HepG2 (cell line): Measurements from ENCODE around the gene PIEZO1. TPM values are rescaled to one million over a fixed set of nuclear protein-coding genes. Genes with fewer than 3 reads are reported as not detected.

Source experiments
- MAFK ChIP-seq, 2 experiments: IDR thresholded peaks in 1 of 2; conservative IDR thresholded peaks in 1 of 2; 2 replicates each; pipeline ENCODE4 v1.6.1; 2011; ENCODE audit warnings: improper control_type of control experiment in 2 of 2, low read length in 2 of 2
- MED1 ChIP-seq: sonication (generic); formaldehyde crosslinking; IDR thresholded peaks from 2 replicates; pipeline ENCODE4 v1.4.0; 2020; ENCODE audit warnings: missing genetic modification reagents
- PAX8 ChIP-seq: sonication (generic); formaldehyde crosslinking; IDR thresholded peaks from 2 replicates; pipeline ENCODE4 v1.8.0; 2022; ENCODE audit warnings: mild to moderate bottlenecking, missing genetic modification reagents, borderline replicate concordance
- RARG ChIP-seq: sonication (generic); formaldehyde crosslinking; IDR thresholded peaks from 2 replicates; pipeline ENCODE4 v1.4.0; 2020; ENCODE audit warnings: low read depth, mild to moderate bottlenecking, missing genetic modification reagents
- RBM22 ChIP-seq: fragments of 200-400 bp; formaldehyde crosslinking; optimal IDR thresholded peaks from 2 replicates; pipeline ENCODE3; 2017; ENCODE audit warnings: mild to moderate bottlenecking, low read length, moderate library complexity
- TEF ChIP-seq: sonication (generic); formaldehyde crosslinking; IDR thresholded peaks from 2 replicates; pipeline ENCODE4 v1.5.0; 2020; ENCODE audit warnings: missing genetic modification reagents
- THRA ChIP-seq: sonication (generic); formaldehyde crosslinking; IDR thresholded peaks from 2 replicates; pipeline ENCODE4 v1.4.0; 2020; ENCODE audit warnings: missing genetic modification reagents, borderline replicate concordance
- YY1 ChIP-seq: IDR thresholded peaks from 2 replicates; pipeline ENCODE4 v1.6.1; 2011; ENCODE audit warnings: low read length, low read depth, moderate library complexity, mild to moderate bottlenecking; ENCODE audit not compliant: insufficient read depth, insufficient replicate concordance
- ZC3H4 ChIP-seq: sonication (generic); formaldehyde crosslinking; IDR thresholded peaks from 2 replicates; pipeline ENCODE4 v1.4.0; 2020; ENCODE audit warnings: missing genetic modification reagents, borderline replicate concordance
- ZNF30 ChIP-seq: sonication (generic); formaldehyde crosslinking; IDR thresholded peaks from 2 replicates; pipeline ENCODE4 v1.5.0; 2020; ENCODE audit warnings: mild to moderate bottlenecking, missing genetic modification reagents
- ZNF34 ChIP-seq: sonication (generic); formaldehyde crosslinking; IDR thresholded peaks from 2 replicates; pipeline ENCODE4 v1.4.0; 2020; ENCODE audit warnings: mild to moderate bottlenecking, missing genetic modification reagents, borderline replicate concordance
- ZNF367 ChIP-seq: sonication (generic); formaldehyde crosslinking; IDR thresholded peaks from 2 replicates; pipeline ENCODE4 v1.4.0; 2020; ENCODE audit warnings: missing genetic modification reagents, borderline replicate concordance
- ZNF687 ChIP-seq: sonication (generic); formaldehyde crosslinking; IDR thresholded peaks from 2 replicates; pipeline ENCODE4 v1.5.1; 2020; ENCODE audit warnings: mild to moderate bottlenecking, missing genetic modification reagents, moderate library complexity
- ZNF740 ChIP-seq: sonication (generic); formaldehyde crosslinking; IDR thresholded peaks from 2 replicates; pipeline ENCODE4 v1.4.0; 2020; ENCODE audit warnings: missing genetic modification reagents
- polyA plus RNA-seq, 8 experiments: library from polyadenylated mRNA; depleted of rRNA in 3 of 8; stranded (reverse) in 7 of 8; unstranded in 1 of 8; fragments of >200 nt; fragmentation: Illumina TruSeq in 4 of 8; extraction: Trizol in 4 of 8; gene quantifications; 2 replicates each; pipeline versions ENCODE4 v1.2.1 to v1.2.3, GENCODE V29; 2011 to 2016; ENCODE audit warnings: low read depth in 4 of 8, missing spikeins in 1 of 8, mixed read lengths in 1 of 8; ENCODE audit not compliant: insufficient read depth in 1 of 8
- total RNA-seq, 5 experiments: library from RNA; depleted of rRNA; stranded (reverse); fragments of >200 nt; fragmentation: Illumina TruSeq; extraction: Trizol; gene quantifications; 2 replicates each; pipeline ENCODE4 v1.2.3, GENCODE V29; 2016; ENCODE audit warnings: low read depth in 1 of 5
- TF ChIP-seq, protein P1 (sequence below): sonication (generic); formaldehyde crosslinking; IDR thresholded peaks from 2 replicates; pipeline ENCODE4 v1.4.0; 2020; ENCODE audit warnings: missing genetic modification reagents
- TF ChIP-seq, protein P2 (sequence below): IDR thresholded peaks from 2 replicates; pipeline ENCODE4 v1.6.1; 2012; ENCODE audit warnings: low read depth, low read length, improper control_type of control experiment

The PIEZO1 gene
- total and polyA plus RNA-seq, 2 of the 13 experiments (the other 11 are each of a cell fraction or from before 2014, with no cell fraction given): 67.9 to 85.0 TPM

DNA sequence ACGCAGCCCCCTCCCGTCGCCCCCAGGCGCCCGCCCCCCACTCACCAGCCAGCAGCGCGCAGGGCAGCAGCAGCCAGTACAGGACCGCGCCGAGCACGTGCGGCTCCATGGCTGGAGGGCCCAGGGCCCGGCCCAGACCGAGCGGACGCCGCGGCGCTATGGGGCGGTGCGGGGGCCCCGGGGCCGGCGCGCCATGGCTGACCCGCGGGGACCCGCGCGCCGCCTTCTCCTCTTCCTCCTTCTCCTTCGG, 239 bp downstream of the PIEZO1 start (continued):
- TF ChIP-seq, protein P1, sequence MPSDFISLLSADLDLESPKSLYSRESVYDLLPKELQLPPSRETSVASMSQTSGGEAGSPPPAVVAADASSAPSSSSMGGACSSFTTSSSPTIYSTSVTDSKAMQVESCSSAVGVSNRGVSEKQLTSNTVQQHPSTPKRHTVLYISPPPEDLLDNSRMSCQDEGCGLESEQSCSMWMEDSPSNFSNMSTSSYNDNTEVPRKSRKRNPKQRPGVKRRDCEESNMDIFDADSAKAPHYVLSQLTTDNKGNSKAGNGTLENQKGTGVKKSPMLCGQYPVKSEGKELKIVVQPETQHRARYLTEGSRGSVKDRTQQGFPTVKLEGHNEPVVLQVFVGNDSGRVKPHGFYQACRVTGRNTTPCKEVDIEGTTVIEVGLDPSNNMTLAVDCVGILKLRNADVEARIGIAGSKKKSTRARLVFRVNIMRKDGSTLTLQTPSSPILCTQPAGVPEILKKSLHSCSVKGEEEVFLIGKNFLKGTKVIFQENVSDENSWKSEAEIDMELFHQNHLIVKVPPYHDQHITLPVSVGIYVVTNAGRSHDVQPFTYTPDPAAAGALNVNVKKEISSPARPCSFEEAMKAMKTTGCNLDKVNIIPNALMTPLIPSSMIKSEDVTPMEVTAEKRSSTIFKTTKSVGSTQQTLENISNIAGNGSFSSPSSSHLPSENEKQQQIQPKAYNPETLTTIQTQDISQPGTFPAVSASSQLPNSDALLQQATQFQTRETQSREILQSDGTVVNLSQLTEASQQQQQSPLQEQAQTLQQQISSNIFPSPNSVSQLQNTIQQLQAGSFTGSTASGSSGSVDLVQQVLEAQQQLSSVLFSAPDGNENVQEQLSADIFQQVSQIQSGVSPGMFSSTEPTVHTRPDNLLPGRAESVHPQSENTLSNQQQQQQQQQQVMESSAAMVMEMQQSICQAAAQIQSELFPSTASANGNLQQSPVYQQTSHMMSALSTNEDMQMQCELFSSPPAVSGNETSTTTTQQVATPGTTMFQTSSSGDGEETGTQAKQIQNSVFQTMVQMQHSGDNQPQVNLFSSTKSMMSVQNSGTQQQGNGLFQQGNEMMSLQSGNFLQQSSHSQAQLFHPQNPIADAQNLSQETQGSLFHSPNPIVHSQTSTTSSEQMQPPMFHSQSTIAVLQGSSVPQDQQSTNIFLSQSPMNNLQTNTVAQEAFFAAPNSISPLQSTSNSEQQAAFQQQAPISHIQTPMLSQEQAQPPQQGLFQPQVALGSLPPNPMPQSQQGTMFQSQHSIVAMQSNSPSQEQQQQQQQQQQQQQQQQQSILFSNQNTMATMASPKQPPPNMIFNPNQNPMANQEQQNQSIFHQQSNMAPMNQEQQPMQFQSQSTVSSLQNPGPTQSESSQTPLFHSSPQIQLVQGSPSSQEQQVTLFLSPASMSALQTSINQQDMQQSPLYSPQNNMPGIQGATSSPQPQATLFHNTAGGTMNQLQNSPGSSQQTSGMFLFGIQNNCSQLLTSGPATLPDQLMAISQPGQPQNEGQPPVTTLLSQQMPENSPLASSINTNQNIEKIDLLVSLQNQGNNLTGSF (CRISPR knock-in tag): peak; percentile 78; the same call in 1 of the 2 replicates
- TF ChIP-seq TEF (peak; percentile 64; the same call in 1 of the 2 replicates), ZNF367 (CRISPR knock-in tag) (no peak; the same call in 1 of the 2 replicates), MAFK (conservative IDR thresholded peaks at IDR 0.05 in 1 of 2, IDR thresholded peaks at IDR 0.05 in 1 of 2; ENCODE audit: low read length in 2 of 2) (no peak), ZNF687 (no peak), RARG (no peak), ZNF34 (no peak), PAX8 (CRISPR knock-in tag) (0 out of 2 replicates have a peak, but pooled peaks have one; percentile 20), ZC3H4 (CRISPR knock-in tag) (no peak), ZNF740 (no peak), THRA (no peak), ZNF30 (CRISPR knock-in tag) (no peak), YY1 (peak; percentile 31), MED1 (CRISPR knock-in tag) (no peak), RBM22 (no peak)
- TF ChIP-seq, protein P2, sequence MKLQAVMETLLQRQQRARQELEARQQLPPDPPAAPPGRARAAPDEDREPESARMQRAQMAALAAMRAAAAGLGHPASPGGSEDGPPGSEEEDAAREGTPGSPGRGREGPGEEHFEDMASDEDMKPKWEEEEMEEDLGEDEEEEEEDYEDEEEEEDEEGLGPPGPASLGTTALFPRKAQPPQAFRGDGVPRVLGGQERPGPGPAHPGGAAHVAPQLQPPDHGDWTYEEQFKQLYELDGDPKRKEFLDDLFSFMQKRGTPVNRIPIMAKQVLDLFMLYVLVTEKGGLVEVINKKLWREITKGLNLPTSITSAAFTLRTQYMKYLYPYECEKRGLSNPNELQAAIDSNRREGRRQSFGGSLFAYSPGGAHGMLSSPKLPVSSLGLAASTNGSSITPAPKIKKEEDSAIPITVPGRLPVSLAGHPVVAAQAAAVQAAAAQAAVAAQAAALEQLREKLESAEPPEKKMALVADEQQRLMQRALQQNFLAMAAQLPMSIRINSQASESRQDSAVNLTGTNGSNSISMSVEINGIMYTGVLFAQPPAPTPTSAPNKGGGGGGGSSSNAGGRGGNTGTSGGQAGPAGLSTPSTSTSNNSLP: no peak
